Activated effector memory CD4-positive, alpha-beta T cell treated with anti-CD3 and anti-CD28 coated beads, Interleukin-2, amount 50 U/mL, for 16 hours (primary cell): ENCODE measurements around the gene AP4E1.
"Not testable (repeated sequence)": the region's sequence is repeated elsewhere in the genome, so short reads cannot be mapped to it uniquely, and the experiment has no call there.

Experiments
- DNase-seq: peaks from one replicate; pipeline ENCODE4 v3.0.0-alpha.2; 2020

AP4E1 gene

GRCh38 chr15:51030649-51031316 is 122.3 kb downstream of the AP4E1 start:
- no peak for DNase-seq

- DNase-seq, result not testable (repeated sequence)
Measured at GRCh38 chr15:51037474-51037873, 129.0 kb downstream of the AP4E1 start.

GRCh38 chr15:51038162-51038973 is 129.9 kb downstream of the AP4E1 start:
- no peak for DNase-seq

- no peak for DNase-seq
Measured at GRCh38 chr15:51038974-51039319, 130.5 kb downstream of the AP4E1 start.

GRCh38 chr15:51044037-51044727 is 135.7 kb downstream of the AP4E1 start:
- no peak for DNase-seq

GRCh38 chr15:51046016-51046415 is 137.5 kb downstream of the AP4E1 start:
- DNase-seq, result no peak

GRCh38 chr15:51046799-51047449 is 138.4 kb downstream of the AP4E1 start:
- DNase-seq, result no peak

GRCh38 chr15:51048308-51048707 is 139.8 kb downstream of the AP4E1 start:
- DNase-seq, result no peak

- DNase-seq, result no peak
Measured at GRCh38 chr15:51049081-51049480, 140.6 kb downstream of the AP4E1 start.

GRCh38 chr15:51051776-51052175 is 143.3 kb downstream of the AP4E1 start:
- no peak for DNase-seq

GRCh38 chr15:51053571-51053970 is 145.1 kb downstream of the AP4E1 start:
- DNase-seq, result no peak

GRCh38 chr15:51054535-51054934 is 146.1 kb downstream of the AP4E1 start:
- DNase-seq, result no peak
